Stimulated activated CD8-positive, alpha-beta memory T cell treated with anti-CD3 and anti-CD28 coated beads, Interleukin-15, amount 100 ng/mL, for 24 hours (primary cell): Measurements from ENCODE around the gene LMBRD1.
"Not testable (repeated sequence)": the region's sequence is repeated elsewhere in the genome, so short reads cannot be mapped to it uniquely, and the experiment has no call there.

Source experiments
- DNase-seq: peaks from one replicate; pipeline ENCODE4 v3.0.0-alpha.2; 2020; ENCODE audit warnings: low read depth

Gene LMBRD1

GRCh38 chr6:69732640-69733039 lies 64.2 kb downstream of the LMBRD1 start:
- no peak for DNase-seq

- DNase-seq: no peak
These were observed 64.8 kb downstream of the LMBRD1 start for GRCh38 chr6:69732045-69732444.

- no peak for DNase-seq
These were observed 66.8 kb downstream of the LMBRD1 start for GRCh38 chr6:69729870-69730449.

GRCh38 chr6:69722683-69723082 lies 74.1 kb downstream of the LMBRD1 start:
- no peak for DNase-seq

GRCh38 chr6:69719602-69720193 lies 77.1 kb downstream of the LMBRD1 start:
- DNase-seq: no peak

GRCh38 chr6:69706724-69707123 lies 90.1 kb downstream of the LMBRD1 start:
- no peak for DNase-seq

- DNase-seq: no peak
These were observed 90.9 kb downstream of the LMBRD1 start for GRCh38 chr6:69705954-69706353.

GRCh38 chr6:69704916-69705315 lies 91.9 kb downstream of the LMBRD1 start:
- no peak for DNase-seq

GRCh38 chr6:69699655-69700054 lies 97.2 kb downstream of the LMBRD1 start:
- no peak for DNase-seq

- no peak for DNase-seq
These were observed 100.5 kb downstream of the LMBRD1 start for GRCh38 chr6:69696273-69696672.

- no peak for DNase-seq
These were observed 103.0 kb downstream of the LMBRD1 start for GRCh38 chr6:69693762-69694161.

GRCh38 chr6:69690986-69691385 lies 105.8 kb downstream of the LMBRD1 start:
- DNase-seq: no peak

GRCh38 chr6:69680302-69680701 lies 116.5 kb downstream of the LMBRD1 start:
- no peak for DNase-seq

- no peak for DNase-seq
These were observed 123.5 kb downstream of the LMBRD1 start for GRCh38 chr6:69673298-69673697.

- DNase-seq: no peak
These were observed 127.9 kb downstream of the LMBRD1 start for GRCh38 chr6:69668916-69669315.

- not testable (repeated sequence) for DNase-seq
These were observed 130.0 kb downstream of the LMBRD1 start for GRCh38 chr6:69666779-69667178.

GRCh38 chr6:69665437-69665836 lies 131.4 kb downstream of the LMBRD1 start:
- no peak for DNase-seq

GRCh38 chr6:69664551-69664950 lies 132.3 kb downstream of the LMBRD1 start:
- DNase-seq: no peak

- DNase-seq: no peak
These were observed 133.6 kb downstream of the LMBRD1 start for GRCh38 chr6:69663215-69663614.

- DNase-seq: no peak
These were observed 146.1 kb downstream of the LMBRD1 start for GRCh38 chr6:69650703-69651102.

- no peak for DNase-seq
These were observed 149.1 kb downstream of the LMBRD1 start for GRCh38 chr6:69647726-69648125.

GRCh38 chr6:69643688-69644087 lies 153.1 kb downstream of the LMBRD1 start:
- no peak for DNase-seq

GRCh38 chr6:69632932-69633331 lies 163.9 kb downstream of the LMBRD1 start:
- DNase-seq: no peak
